Suprapubic skin (tissue), 3 donors: ENCODE measurements around the gene BMP10.

Experiments used
- CTCF ChIP-seq, 2 donors: fragments of 200-600 bp in 1 of 2; fragments of 450-650 bp in 1 of 2; sonication (generic) in 1 of 2; IDR thresholded peaks; one replicate each; pipeline ENCODE4 v1.5.1; 2016 to 2019; ENCODE audit warnings: antibody characterized with exemption in 2 of 2, mild to moderate bottlenecking in 1 of 2, moderate library complexity in 1 of 2
- POLR2AphosphoS5 ChIP-seq, 3 donors: sonication (generic); formaldehyde crosslinking; IDR thresholded peaks; one replicate each; pipeline ENCODE4 v1.6.1; 2017; ENCODE audit warnings: antibody characterized with exemption in 3 of 3

DNA sequence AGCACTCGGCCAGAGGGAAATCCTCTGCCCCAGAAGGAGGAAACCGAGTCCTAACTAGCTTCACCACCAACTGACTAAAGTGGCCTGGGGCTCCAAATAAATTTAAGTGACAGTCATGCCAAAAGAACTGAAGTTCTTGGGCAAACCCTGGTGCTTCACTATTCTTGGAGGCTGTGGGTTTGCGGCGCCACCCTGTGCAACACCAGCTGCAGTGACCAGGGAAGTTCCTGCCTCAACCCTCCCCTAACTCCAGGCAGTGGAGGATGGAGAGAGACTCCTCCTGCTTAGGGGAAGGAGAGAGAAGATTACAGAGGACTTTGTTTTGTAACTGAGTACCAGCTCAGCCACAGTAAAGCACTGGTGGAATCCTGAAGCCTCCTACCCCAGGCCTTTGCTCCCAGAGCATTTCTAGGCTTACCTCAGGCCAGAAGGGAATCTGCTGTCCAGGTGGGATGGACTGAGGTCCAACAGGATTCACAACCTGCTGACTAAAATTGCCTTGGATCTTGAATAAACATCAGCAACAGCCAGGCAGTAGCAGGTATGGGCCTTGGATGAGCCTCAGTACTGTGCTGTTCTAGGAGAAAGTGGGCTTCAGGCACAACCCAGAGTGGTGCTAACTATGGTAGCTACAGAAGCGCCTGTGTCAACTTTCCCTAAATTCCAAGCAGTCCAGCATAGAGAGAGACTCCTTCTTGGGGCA lies 29.4 kb upstream of the BMP10 start:
- TF ChIP-seq CTCF (IDR thresholded peaks at IDR 0.05) (no peak), POLR2AphosphoS5 (IDR thresholded peaks at IDR 0.05) (no peak)
